ENCODE measurements around the gene NKX1-2.

The NKX1-2 gene

DNA sequence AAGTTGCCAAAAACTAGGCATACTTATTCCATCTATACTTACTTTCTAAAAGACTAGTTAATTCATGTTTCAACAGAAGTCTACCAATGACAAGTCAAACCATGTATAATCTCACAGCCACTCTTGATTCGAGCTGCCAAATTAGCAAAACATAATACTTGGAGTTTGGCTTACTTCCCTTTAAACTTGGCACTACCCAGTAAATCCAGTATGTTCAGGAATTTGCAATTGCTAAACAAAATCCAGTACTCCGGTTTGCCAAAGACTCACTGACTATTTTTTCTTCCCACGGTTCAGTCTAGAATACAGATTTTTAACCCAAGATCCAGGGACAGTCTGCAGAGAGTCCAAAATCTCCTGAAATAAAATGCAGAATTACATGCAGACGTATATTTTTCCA, 35.8 kb downstream of the NKX1-2 start:
- no peak for DNase-seq

DNA sequence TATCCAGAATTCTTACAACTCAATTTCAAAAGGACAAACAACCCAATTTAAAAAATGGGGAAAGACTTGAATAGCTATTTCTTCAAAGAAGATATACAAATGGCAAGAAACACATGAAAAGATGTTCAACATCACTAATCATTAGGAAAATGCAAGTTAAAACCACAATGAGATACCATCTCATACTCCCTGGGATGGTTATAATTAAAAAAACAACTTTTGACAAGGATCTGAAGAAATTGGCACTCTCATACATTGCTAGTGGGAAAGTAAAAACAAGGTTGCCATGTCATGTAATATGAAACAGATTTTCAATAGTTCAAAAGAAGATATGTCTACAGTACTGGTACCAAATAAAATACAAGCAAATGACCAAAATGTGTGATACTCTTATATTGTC, 40.1 kb downstream of the NKX1-2 start:
- no peak for DNase-seq

DNA sequence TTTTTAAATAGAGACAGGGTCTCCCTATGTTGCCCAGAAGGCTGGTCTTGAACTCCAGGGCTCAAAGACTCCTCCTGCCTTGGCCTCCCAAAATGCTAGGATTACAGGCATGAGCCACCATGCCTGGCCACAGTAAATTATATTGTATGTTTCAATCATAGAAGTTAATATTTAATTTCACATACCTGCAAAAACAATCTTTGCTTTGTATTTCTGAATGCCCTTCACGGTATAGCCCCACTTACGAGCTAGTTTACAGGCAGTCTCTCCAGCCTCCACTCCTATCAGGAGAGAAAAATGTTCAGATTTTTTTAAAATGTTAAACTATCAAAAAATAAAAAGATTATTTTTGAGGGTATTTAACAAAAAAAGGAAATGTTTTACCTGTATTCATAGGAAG, 41.5 kb downstream of the NKX1-2 start:
- DNase-seq: no peak

DNA sequence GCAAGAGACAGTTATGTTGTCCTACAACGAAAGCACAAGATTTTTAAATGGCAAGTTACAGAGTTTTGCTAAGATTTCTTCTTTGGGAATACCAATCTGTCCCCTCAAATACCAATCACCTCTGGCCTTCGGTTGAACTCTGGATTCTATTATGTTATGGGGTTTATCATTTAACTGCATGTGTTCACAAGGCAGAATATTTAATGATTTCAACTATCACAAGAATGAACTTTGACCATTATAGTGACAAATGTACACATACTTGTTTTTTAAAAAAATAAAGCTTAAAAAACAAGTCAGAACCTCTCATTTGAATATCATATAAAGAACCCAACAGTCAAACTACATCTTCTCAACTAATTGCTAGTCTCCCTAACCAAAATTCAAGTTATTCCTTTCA, 42.4 kb downstream of the NKX1-2 start:
- DNase-seq: no peak

DNA sequence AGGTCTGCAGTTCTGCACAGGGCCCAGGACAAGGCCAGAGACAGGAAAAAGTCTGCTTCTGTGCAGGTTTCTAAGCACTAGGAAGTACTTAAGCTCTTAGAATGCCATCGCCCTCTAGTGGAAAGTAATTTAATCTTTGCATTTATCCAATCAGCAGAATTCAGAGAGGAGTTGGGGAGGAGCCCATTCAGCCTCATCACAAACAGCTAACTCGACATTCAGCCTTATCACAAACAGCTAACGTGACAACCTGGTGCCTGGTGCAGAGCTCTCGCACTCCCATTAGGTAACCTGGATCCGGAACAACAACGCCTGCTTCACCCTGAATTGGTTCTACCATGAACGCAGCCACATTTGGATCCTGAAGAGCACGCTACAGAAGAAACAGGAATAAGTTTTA, 46.3 kb downstream of the NKX1-2 start:
- peak; percentile 72 for DNase-seq

DNA sequence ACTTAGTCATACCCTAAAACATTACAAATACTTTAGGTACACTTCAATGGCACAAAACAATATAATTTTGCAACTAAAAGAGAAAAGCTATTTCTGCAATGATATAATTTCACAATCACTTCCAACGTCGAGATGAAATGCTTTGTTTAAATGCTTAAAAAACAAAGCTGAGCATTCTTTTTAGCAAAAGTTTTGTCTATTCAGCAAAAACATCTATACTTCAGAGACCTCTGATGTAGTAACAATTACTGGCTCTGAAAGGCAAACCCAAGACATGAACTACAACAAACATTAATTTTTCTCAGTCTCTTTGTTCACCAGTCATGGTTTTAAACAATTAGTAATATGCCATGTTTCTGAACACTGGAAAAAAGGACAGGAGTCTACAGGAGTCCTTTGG, 47.6 kb downstream of the NKX1-2 start:
- DNase-seq: no peak

DNA sequence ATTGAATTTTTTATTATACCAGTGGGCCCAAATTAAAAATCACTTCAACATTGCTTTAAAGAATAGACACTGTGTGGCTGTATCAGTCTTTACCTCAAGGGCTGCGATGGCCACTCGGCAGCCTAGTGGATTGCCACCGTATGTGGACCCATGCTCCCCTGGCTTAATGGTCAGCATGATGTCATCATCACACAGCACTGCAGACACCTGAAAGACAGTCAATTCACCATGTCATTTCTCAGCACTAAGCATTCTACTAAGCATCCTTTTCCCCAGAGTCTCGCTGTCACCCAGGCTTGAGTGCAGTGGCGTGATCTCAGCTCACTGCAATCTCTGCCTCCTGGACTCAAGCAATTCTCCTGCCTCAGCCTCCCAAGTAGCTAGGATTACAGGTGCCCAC, 48.2 kb downstream of the NKX1-2 start:
- no peak for DNase-seq
